ENCODE results near the gene C1QTNF9B. TPM values are rescaled to one million over a fixed set of nuclear protein-coding genes. Genes with fewer than 3 reads are reported as not detected.

Gene C1QTNF9B
- total RNA-seq, 1 donor from 2014 or later, result not detected

DNA sequence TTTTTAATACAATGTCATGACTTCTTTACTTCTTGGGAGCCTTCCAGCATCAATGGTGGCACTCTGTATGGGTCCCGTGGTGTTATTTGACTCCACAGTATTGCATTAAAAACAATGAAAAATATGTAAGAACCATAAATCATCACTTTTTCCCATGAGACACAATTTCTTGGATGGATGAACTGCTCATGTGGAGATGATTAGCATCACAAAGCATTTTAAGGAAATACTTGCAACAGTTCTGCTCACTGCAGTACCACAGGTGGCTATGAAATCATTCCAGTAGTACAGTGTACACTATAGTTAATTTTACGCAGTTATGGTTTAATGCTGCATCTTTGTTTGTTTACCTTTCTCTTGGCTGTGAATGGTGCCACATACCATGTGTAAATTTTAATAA is 37.2 kb upstream of the C1QTNF9B start:
- no peak for TF ChIP-seq CTCF (IDR thresholded peaks at IDR 0.05)
- Histone ChIP-seq H3K27me3 (ENCODE audit: low read depth) (no peaks in the 10 kb centered on the region), H3K4me3 (no peak overlapping the region), H3K4me1 (no peaks in the 10 kb centered on the region), H3K27ac (no peak overlapping the region), H3K9me3 (no peaks in the 10 kb centered on the region), H3K36me3 (no peaks in the 10 kb centered on the region)
- DNase-seq (no peak), ATAC-seq (no peak)
- intact Hi-C loops (cut with DNase I), result no loop called here

DNA sequence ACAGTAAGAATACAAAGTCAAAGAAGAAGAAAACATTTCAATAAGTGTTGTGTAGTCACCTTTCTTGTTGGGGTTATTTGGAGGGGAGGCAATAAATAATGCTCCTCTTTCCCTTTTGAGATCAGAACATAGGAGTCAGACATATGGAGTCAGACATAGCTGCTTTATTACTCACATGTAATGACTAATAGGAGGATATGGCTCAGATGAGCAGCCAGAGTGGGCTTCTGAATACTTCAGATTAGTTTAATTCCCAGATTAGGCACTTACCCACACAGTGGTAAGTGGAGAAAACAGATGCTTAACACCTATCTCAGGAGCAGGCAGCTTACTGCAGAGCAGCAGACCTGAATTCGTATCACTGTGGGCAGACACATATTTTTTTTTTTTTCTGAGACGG is 31.7 kb upstream of the C1QTNF9B start:
- DNase-seq (no peak), ATAC-seq (no peak)
- Histone ChIP-seq H3K36me3 (no peaks in the 10 kb centered on the region), H3K4me3 (no peak overlapping the region), H3K27me3 (ENCODE audit: low read depth) (no peaks in the 10 kb centered on the region), H3K9me3 (no peaks in the 10 kb centered on the region), H3K27ac (no peak overlapping the region), H3K4me1 (no peaks in the 10 kb centered on the region)
- TF ChIP-seq CTCF (IDR thresholded peaks at IDR 0.05), result no peak
- intact Hi-C loops (cut with DNase I), result no loop called here

- Histone ChIP-seq H3K27me3 (ENCODE audit: low read depth) (no peaks in the 10 kb centered on the region), H3K4me1 (peaks cover 6% of the 10 kb centered on the region), H3K27ac (no peak overlapping the region), H3K9me3 (no peaks in the 10 kb centered on the region), H3K36me3 (no peaks in the 10 kb centered on the region), H3K4me3 (no peak overlapping the region)
- DNase-seq (no peak), ATAC-seq (no peak)
- intact Hi-C loops (cut with DNase I), result no loop called here
- TF ChIP-seq CTCF (IDR thresholded peaks at IDR 0.05), result no peak
Measured at GRCh38 chr13:23923031-23923430, 25.7 kb upstream of the C1QTNF9B start.

DNA sequence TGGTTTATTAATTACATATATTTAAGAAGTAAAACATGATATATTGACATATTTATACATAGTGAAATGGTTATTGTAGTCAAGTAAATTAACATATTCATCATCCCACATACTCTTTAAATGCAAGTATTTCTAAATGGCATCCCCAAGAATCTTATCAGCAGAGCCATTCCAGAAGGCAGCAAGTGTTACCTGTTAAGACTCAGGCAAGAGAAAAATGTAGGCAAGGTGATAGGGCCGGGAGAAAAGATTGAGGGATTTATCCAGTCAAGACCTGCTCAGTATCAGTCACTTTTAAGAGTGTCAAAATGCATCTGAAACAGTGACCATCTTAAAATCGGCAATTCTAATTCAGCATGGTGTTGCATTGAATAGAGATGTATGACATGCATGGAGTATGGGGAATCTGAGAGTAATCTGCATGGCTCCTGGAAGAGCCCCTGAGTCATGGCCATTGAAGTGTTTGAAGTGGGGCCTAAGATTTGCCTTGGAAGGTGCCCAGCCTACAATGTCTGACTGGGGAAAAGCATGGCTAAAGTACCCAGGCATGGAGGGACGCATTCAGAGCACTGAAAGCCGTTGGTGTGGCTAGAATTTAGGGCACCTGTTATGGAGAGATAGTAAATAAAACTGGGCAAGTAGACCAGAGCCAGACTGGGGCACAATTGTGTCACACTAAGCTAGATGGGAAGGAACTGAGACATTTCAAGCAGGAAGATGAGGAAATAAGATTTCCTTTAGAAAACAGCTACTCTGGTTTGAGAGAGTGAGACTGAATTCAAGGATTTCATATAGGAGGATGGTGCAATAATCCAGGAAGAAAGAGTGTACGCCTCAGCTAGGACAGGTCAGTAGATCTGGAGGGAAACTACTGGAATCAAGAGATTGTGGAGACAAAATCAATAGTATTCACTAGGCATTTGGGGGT is 25.0 kb upstream of the C1QTNF9B start:
- TF ChIP-seq CTCF (IDR thresholded peaks at IDR 0.05), result no peak
- Histone ChIP-seq H3K9me3 (no peaks in the 10 kb centered on the region), H3K4me1 (peaks cover 6% of the 10 kb centered on the region), H3K36me3 (no peaks in the 10 kb centered on the region), H3K27ac (no peak overlapping the region), H3K4me3 (no peak overlapping the region), H3K27me3 (ENCODE audit: low read depth) (no peaks in the 10 kb centered on the region)
- no peak for DNase-seq
- intact Hi-C loops (cut with DNase I), result no loop called here
- peak; percentile 92 to 98 for ATAC-seq

DNA sequence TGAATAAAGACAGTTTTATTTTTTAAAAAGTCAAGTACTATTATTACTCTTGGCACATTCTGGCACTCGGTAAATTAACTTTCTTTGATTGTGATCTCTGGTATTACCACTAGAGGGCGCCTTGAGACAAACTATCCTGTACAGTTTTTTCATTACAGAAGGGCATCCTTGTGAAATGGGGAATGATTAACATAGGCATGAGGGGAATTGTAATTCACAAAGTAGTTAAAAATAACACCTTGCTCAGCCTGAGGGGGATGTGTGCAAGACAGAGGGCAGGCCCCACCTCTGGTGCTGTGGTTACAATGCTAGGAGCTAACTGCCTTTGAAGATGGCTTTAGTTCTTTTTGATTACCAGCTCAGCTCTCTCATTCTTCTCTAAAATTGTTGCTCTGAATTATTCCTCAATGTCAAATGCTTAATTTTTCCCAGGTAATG is 24.2 kb upstream of the C1QTNF9B start:
- intact Hi-C loops (cut with DNase I), result no loop called here
- H3K27me3 ChIP-seq (ENCODE audit: low read depth), result no peaks in the 10 kb centered on the region
- ATAC-seq (peak; percentile 83 to 90), DNase-seq (no peak)
- H3K4me3 ChIP-seq, result no peak overlapping the region
- H3K36me3 ChIP-seq, result no peaks in the 10 kb centered on the region
- H3K27ac ChIP-seq, result no peak overlapping the region
- peak; percentile 67 for TF ChIP-seq CTCF (IDR thresholded peaks at IDR 0.05)
- peaks cover 6% of the 10 kb centered on the region for H3K4me1 ChIP-seq
- H3K9me3 ChIP-seq, result no peaks in the 10 kb centered on the region
